Astrocyte (in vitro differentiated cells and primary cell): ENCODE measurements around the gene ACOX3. TPM values are rescaled to one million over a fixed set of nuclear protein-coding genes. Genes with fewer than 3 reads are reported as not detected.

Experiments
- DNase-seq: peaks from one replicate; pipeline ENCODE4 v3.0.0-alpha.2; 2010; ENCODE audit warnings: low read depth
- FAIRE-seq: peaks from 2 replicates; lab custom pipeline; 2011; peaks lifted over from hg19 to GRCh38; lab: Jason Lieb, UNC
- H2AFZ ChIP-seq: 2 replicates; pipeline ENCODE4 v1.6.0; 2012; ENCODE audit warnings: low read depth, low read length, inconsistent platforms
- H3K27ac ChIP-seq: 2 replicates; pipeline ENCODE4 v1.5.1; 2011; ENCODE audit warnings: low read depth, low read length, inconsistent platforms
- H3K27me3 ChIP-seq: 2 replicates; pipeline ENCODE4 v1.6.0; 2011; ENCODE audit warnings: low read length, inconsistent platforms; ENCODE audit not compliant: insufficient read depth
- H3K36me3 ChIP-seq: 2 replicates; pipeline ENCODE4 v1.5.1; 2011; ENCODE audit warnings: low read length, inconsistent platforms; ENCODE audit not compliant: insufficient read depth
- H3K4me1 ChIP-seq: 2 replicates; pipeline ENCODE4 v1.5.1; 2011; ENCODE audit warnings: low read length, inconsistent platforms; ENCODE audit not compliant: insufficient read depth
- H3K4me2 ChIP-seq: 2 replicates; pipeline ENCODE4 v1.6.0; 2012; ENCODE audit warnings: low read length, inconsistent platforms
- H3K4me3 ChIP-seq: 2 replicates; pipeline ENCODE4 v1.5.1; 2011; ENCODE audit warnings: low read depth, mild to moderate bottlenecking, low read length, inconsistent platforms; ENCODE audit not compliant: insufficient read depth
- H3K79me2 ChIP-seq: 2 replicates; pipeline ENCODE4 v1.6.0; 2012; ENCODE audit warnings: mild to moderate bottlenecking, low read length, inconsistent platforms; ENCODE audit not compliant: insufficient read depth
- H3K9ac ChIP-seq: 2 replicates; pipeline ENCODE4 v1.6.0; 2012; ENCODE audit warnings: mild to moderate bottlenecking, low read length, inconsistent platforms
- H3K9me3 ChIP-seq: 2 replicates; pipeline ENCODE4 v1.5.1; 2012; ENCODE audit warnings: low read depth, mild to moderate bottlenecking, low read length, inconsistent platforms; ENCODE audit not compliant: insufficient read depth
- H4K20me1 ChIP-seq: 2 replicates; pipeline ENCODE4 v1.6.0; 2012; ENCODE audit warnings: low read length, inconsistent platforms; ENCODE audit not compliant: insufficient read depth
- H3K27ac Mint-ChIP-seq: one replicate; pipeline ENCODE4 v1.8.0; 2021; ENCODE audit warnings: mild to moderate bottlenecking, mixed read lengths; ENCODE audit not compliant: unreplicated experiment
- H3K27me3 Mint-ChIP-seq: one replicate; pipeline ENCODE4 v1.8.0; 2021; ENCODE audit warnings: low read depth, mixed read lengths; ENCODE audit not compliant: unreplicated experiment
- H3K36me3 Mint-ChIP-seq: one replicate; pipeline ENCODE4 v1.8.0; 2021; ENCODE audit warnings: low read depth, mixed read lengths; ENCODE audit not compliant: unreplicated experiment
- H3K4me1 Mint-ChIP-seq: one replicate; pipeline ENCODE4 v1.8.0; 2021; ENCODE audit warnings: low read depth, mixed read lengths; ENCODE audit not compliant: unreplicated experiment
- H3K4me3 Mint-ChIP-seq: one replicate; pipeline ENCODE4 v1.8.0; 2021; ENCODE audit warnings: mild to moderate bottlenecking, moderate library complexity, mixed read lengths; ENCODE audit not compliant: unreplicated experiment
- H3K9me3 Mint-ChIP-seq: one replicate; pipeline ENCODE4 v1.8.0; 2021; ENCODE audit warnings: mild to moderate bottlenecking, mixed read lengths; ENCODE audit not compliant: unreplicated experiment
- EZH2 ChIP-seq: IDR thresholded peaks from 2 replicates; pipeline ENCODE4 v1.6.1; 2012; ENCODE audit warnings: mild to moderate bottlenecking, low read length, inconsistent platforms; ENCODE audit not compliant: insufficient read depth
- total RNA-seq: library from RNA; stranded (reverse); gene quantifications from 2 replicates; pipeline ENCODE4 v1.2.1, GENCODE V29; 2021
- TF ChIP-seq, protein P1 (sequence below): IDR thresholded peaks from 2 replicates; pipeline ENCODE4 v1.5.1; 2011; ENCODE audit warnings: low read depth, mild to moderate bottlenecking, inconsistent platforms, low read length, moderate library complexity; ENCODE audit not compliant: insufficient read depth

The ACOX3 gene
- total RNA-seq, 1 donor from 2014 or later, result 45.6 TPM

DNA sequence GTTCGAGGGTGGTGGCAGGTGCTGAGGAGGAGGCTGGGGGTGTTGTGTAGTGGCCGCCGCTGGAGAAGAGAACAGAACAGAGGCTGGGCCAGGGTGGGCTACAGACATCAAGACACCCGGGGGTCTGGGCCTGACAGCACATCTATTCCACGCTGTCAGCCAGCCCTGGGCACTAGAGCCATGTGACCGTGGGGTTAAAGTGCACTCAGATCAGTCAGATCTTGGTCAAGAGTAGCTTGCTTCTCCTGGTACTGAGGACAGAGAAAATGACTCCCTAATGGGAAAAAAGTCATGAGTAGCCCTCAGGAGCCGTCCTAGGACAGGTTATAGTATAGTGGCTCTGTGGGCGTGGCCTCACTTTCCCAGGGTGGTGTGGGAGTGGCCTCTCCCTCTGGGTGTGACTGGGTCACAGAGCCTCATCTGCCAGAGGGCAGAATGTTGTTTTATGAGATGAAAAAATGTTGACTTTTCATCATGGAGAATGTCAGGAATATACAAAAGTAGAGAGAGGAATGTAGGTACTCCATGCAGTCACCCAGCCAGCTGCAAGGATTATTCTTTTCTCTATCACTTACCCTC is 19.4 kb upstream of the ACOX3 start:
- Histone ChIP-seq H3K36me3 (peaks cover 13% of the 10 kb centered on the region), H3K79me2 (no peaks in the 10 kb centered on the region), H3K9ac (no peak overlapping the region), H3K27ac (no peak overlapping the region), H3K27me3 (no peaks in the 10 kb centered on the region), H3K9me3 (no peaks in the 10 kb centered on the region), H3K4me2 (no peak overlapping the region), H3K4me1 (no peaks in the 10 kb centered on the region), H3K4me3 (no peak overlapping the region), H4K20me1 (peaks cover 16% of the 10 kb centered on the region), H2AFZ (no peak overlapping the region)
- Mint-ChIP-seq H3K27ac (peak overlapping the region; percentile 15), H3K27me3 (no peaks in the 10 kb centered on the region), H3K9me3 (no peaks in the 10 kb centered on the region), H3K4me1 (peaks cover 5% of the 10 kb centered on the region), H3K36me3 (peaks cover 15% of the 10 kb centered on the region), H3K4me3 (no peak overlapping the region)
- TF ChIP-seq, protein P1, sequence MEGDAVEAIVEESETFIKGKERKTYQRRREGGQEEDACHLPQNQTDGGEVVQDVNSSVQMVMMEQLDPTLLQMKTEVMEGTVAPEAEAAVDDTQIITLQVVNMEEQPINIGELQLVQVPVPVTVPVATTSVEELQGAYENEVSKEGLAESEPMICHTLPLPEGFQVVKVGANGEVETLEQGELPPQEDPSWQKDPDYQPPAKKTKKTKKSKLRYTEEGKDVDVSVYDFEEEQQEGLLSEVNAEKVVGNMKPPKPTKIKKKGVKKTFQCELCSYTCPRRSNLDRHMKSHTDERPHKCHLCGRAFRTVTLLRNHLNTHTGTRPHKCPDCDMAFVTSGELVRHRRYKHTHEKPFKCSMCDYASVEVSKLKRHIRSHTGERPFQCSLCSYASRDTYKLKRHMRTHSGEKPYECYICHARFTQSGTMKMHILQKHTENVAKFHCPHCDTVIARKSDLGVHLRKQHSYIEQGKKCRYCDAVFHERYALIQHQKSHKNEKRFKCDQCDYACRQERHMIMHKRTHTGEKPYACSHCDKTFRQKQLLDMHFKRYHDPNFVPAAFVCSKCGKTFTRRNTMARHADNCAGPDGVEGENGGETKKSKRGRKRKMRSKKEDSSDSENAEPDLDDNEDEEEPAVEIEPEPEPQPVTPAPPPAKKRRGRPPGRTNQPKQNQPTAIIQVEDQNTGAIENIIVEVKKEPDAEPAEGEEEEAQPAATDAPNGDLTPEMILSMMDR, result no peak
- TF ChIP-seq EZH2, result no peak
- DNase-seq (no peak), FAIRE-seq (no peak)

DNA sequence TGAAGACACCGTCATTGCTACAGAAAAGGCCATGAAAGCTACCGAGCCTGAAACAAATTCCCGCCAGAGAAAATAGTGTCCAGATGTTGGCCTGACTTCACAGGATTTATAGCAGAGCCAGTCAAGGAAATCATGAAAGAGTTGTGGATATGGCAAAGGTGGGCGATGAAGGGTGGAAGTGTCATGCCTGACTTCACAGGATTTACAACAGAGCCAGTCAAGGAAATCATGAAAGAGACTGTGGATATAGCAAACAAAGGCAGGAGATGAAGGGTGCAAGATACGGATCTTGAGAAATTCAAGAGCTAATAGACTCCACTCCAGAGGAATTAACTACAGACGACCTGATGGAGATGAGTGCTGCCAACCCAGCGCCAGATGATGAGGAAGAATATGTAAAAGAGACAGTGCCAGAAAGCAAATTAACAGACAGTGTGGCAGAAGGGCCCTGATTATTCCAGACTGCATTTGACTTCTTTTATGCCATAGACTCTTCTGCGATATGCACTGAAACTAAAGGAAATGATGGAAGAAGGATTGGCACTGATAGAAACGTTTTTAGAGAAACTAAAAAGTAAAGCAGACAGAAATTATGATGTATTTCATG is 17.2 kb upstream of the ACOX3 start:
- Histone ChIP-seq H4K20me1 (peaks cover 16% of the 10 kb centered on the region), H2AFZ (no peak overlapping the region), H3K4me3 (no peak overlapping the region), H3K79me2 (no peaks in the 10 kb centered on the region), H3K9ac (no peak overlapping the region), H3K4me2 (no peak overlapping the region), H3K4me1 (no peaks in the 10 kb centered on the region), H3K9me3 (no peaks in the 10 kb centered on the region), H3K27me3 (no peaks in the 10 kb centered on the region), H3K27ac (no peak overlapping the region), H3K36me3 (peaks cover 17% of the 10 kb centered on the region)
- TF ChIP-seq, protein P1, result no peak
- TF ChIP-seq EZH2, result no peak
- no peak overlapping the region for H3K27ac Mint-ChIP-seq
- H3K36me3 Mint-ChIP-seq, result peaks cover 18% of the 10 kb centered on the region
- FAIRE-seq, result no peak
- no peaks in the 10 kb centered on the region for H3K9me3 Mint-ChIP-seq
- DNase-seq, result no peak
- H3K4me3 Mint-ChIP-seq, result no peak overlapping the region
- H3K4me1 Mint-ChIP-seq, result peaks cover 5% of the 10 kb centered on the region
- H3K27me3 Mint-ChIP-seq, result no peaks in the 10 kb centered on the region

- Histone ChIP-seq H3K36me3 (peaks cover 20% of the 10 kb centered on the region), H2AFZ (no peak overlapping the region), H3K27me3 (no peaks in the 10 kb centered on the region), H4K20me1 (peaks cover 22% of the 10 kb centered on the region), H3K9ac (no peak overlapping the region), H3K79me2 (no peaks in the 10 kb centered on the region), H3K9me3 (no peaks in the 10 kb centered on the region), H3K4me2 (no peak overlapping the region), H3K27ac (no peak overlapping the region), H3K4me3 (no peak overlapping the region), H3K4me1 (no peaks in the 10 kb centered on the region)
- no peaks in the 10 kb centered on the region for H3K9me3 Mint-ChIP-seq
- TF ChIP-seq, protein P1, result no peak
- no peak for TF ChIP-seq EZH2
- H3K27me3 Mint-ChIP-seq, result no peaks in the 10 kb centered on the region
- H3K36me3 Mint-ChIP-seq, result peaks cover 13% of the 10 kb centered on the region
- H3K27ac Mint-ChIP-seq, result no peak overlapping the region
- FAIRE-seq, result no peak
- DNase-seq, result no peak
- H3K4me3 Mint-ChIP-seq, result no peak overlapping the region
- H3K4me1 Mint-ChIP-seq, result no peaks in the 10 kb centered on the region
These were observed 13.4 kb upstream of the ACOX3 start for GRCh38 chr4:8453957-8454356.
